Stimulated activated CD4-positive, alpha-beta T cell treated with anti-CD3 and anti-CD28 coated beads, Interleukin-1b, Interleukin-23, amount 100 ng/mL, for 4 hours (primary cell): ENCODE data around the gene CLPTM1L.
"Not testable (repeated sequence)": the region's sequence is repeated elsewhere in the genome, so short reads cannot be mapped to it uniquely, and the experiment has no call there.

Source experiments
- DNase-seq, 2 donors: peaks; one replicate each; pipeline ENCODE4 v3.0.0-alpha.2; 2020; ENCODE audit warnings: low read depth in 2 of 2

The CLPTM1L gene

GRCh38 chr5:1339818-1340210 is 5.1 kb downstream of the CLPTM1L start:
- not testable (repeated sequence) for DNase-seq

GRCh38 chr5:1339139-1339817 is 5.6 kb downstream of the CLPTM1L start:
- not testable (repeated sequence) for DNase-seq

GRCh38 chr5:1338506-1339070 is 6.3 kb downstream of the CLPTM1L start:
- DNase-seq, result no peak

- no peak for DNase-seq
Observed at GRCh38 chr5:1338196-1338490, 6.8 kb downstream of the CLPTM1L start.

GRCh38 chr5:1337489-1338195 is 7.3 kb downstream of the CLPTM1L start:
- no peak for DNase-seq

- DNase-seq, result no peak
Observed at GRCh38 chr5:1336749-1337488, 8.0 kb downstream of the CLPTM1L start.

- DNase-seq, result no peak
Observed at GRCh38 chr5:1336106-1336561, 8.8 kb downstream of the CLPTM1L start.

GRCh38 chr5:1335540-1336095 is 9.3 kb downstream of the CLPTM1L start:
- DNase-seq, result no peak

- no peak for DNase-seq
Observed at GRCh38 chr5:1334831-1335539, 9.9 kb downstream of the CLPTM1L start.

- DNase-seq, result no peak
Observed at GRCh38 chr5:1333986-1334385, 10.9 kb downstream of the CLPTM1L start.

- not testable (repeated sequence) for DNase-seq
Observed at GRCh38 chr5:1333286-1333685, 11.6 kb downstream of the CLPTM1L start.

- no peak for DNase-seq
Observed at GRCh38 chr5:1332461-1333001, 12.4 kb downstream of the CLPTM1L start.

- no peak for DNase-seq
Observed at GRCh38 chr5:1331861-1332405, 13.0 kb downstream of the CLPTM1L start.

- DNase-seq, result no peak
Observed at GRCh38 chr5:1330847-1331831, 13.8 kb downstream of the CLPTM1L start.

GRCh38 chr5:1330146-1330846 is 14.6 kb downstream of the CLPTM1L start:
- no peak for DNase-seq

GRCh38 chr5:1329111-1329579 is 15.8 kb downstream of the CLPTM1L start:
- DNase-seq, result no peak

GRCh38 chr5:1328237-1329110 is 16.4 kb downstream of the CLPTM1L start:
- not testable (repeated sequence) for DNase-seq
